MM.1S (cell line): ENCODE measurements around the gene DSCAML1.

Experiments
- DNase-seq: peaks from one replicate; pipeline ENCODE4 v3.0.0-alpha.2; 2015
- H2AFZ ChIP-seq: fragments of 300-600 bp; sonication (generic); 2 replicates; pipeline ENCODE4 v1.6.0; 2016; ENCODE audit warnings: antibody characterized with exemption, low read length
- H3F3A ChIP-seq: fragments of 300-600 bp; sonication (generic); 2 replicates; pipeline ENCODE4 v1.6.1; 2016; ENCODE audit warnings: mild to moderate bottlenecking, antibody characterized with exemption, low read length, moderate library complexity, mixed read lengths; ENCODE audit not compliant: insufficient read depth
- H3K27ac ChIP-seq: fragments of 300-600 bp; sonication (generic); 2 replicates; pipeline ENCODE4 v1.5.1; 2016; ENCODE audit warnings: mild to moderate bottlenecking, low read length
- H3K27me3 ChIP-seq: fragments of 300-600 bp; sonication (generic); replicated peaks from 2 replicates; pipeline ENCODE4 v1.6.0; 2016; ENCODE audit warnings: low read length; ENCODE audit not compliant: insufficient read depth
- H3K36me3 ChIP-seq: fragments of 300-600 bp; sonication (generic); replicated peaks from 2 replicates; pipeline ENCODE4 v1.6.1; 2016; ENCODE audit warnings: mild to moderate bottlenecking, low read length, mixed read lengths; ENCODE audit not compliant: insufficient read depth
- H3K4me1 ChIP-seq: fragments of 300-600 bp; sonication (generic); 2 replicates; pipeline ENCODE4 v1.6.1; 2016; ENCODE audit warnings: low read length, mixed read lengths
- H3K4me2 ChIP-seq: fragments of 300-600 bp; sonication (generic); 2 replicates; pipeline ENCODE4 v1.6.0; 2016; ENCODE audit warnings: low read depth, low read length
- H3K4me3 ChIP-seq: fragments of 300-600 bp; sonication (generic); 2 replicates; pipeline ENCODE4 v1.5.1; 2016; ENCODE audit warnings: low read length, mixed read lengths
- H3K79me2 ChIP-seq: fragments of 300-600 bp; sonication (generic); 2 replicates; pipeline ENCODE4 v1.6.1; 2016; ENCODE audit warnings: mixed run types, low read length, mixed read lengths
- H3K9ac ChIP-seq: fragments of 300-600 bp; sonication (generic); 2 replicates; pipeline ENCODE4 v1.6.1; 2016; ENCODE audit warnings: low read length, mixed read lengths
- H3K9me2 ChIP-seq: fragments of 300-600 bp; sonication (generic); replicated peaks from 2 replicates; pipeline ENCODE4 v1.6.1; 2016; ENCODE audit warnings: mild to moderate bottlenecking, low read length, mixed read lengths; ENCODE audit not compliant: insufficient read depth
- H3K9me3 ChIP-seq: fragments of 300-600 bp; sonication (generic); replicated peaks from 2 replicates; pipeline ENCODE4 v1.6.1; 2016; ENCODE audit warnings: mild to moderate bottlenecking, low read length, mixed read lengths; ENCODE audit not compliant: insufficient read depth
- H4K20me1 ChIP-seq: fragments of 300-600 bp; sonication (generic); 2 replicates; pipeline ENCODE4 v1.6.1; 2016; ENCODE audit warnings: mild to moderate bottlenecking, low read length, moderate library complexity, mixed read lengths; ENCODE audit not compliant: insufficient read depth
- EZH2 ChIP-seq: fragments of 300-600 bp; sonication (generic); optimal IDR thresholded peaks from 2 replicates; pipeline ENCODE3; 2017; ENCODE audit warnings: low read depth, mild to moderate bottlenecking, antibody characterized with exemption, low read length, mixed read lengths
- EZH2phosphoT487 ChIP-seq: fragments of 300-600 bp; sonication (generic); IDR thresholded peaks from 2 replicates; pipeline ENCODE4 v1.6.1; 2018; ENCODE audit warnings: antibody characterized with exemption, low read length
- TF ChIP-seq, protein P1 (sequence below): fragments of 300-600 bp; sonication (generic); IDR thresholded peaks from 2 replicates; pipeline ENCODE4 v1.5.1; 2016; ENCODE audit warnings: antibody characterized with exemption, low read length, mixed read lengths

DSCAML1 gene

DNA sequence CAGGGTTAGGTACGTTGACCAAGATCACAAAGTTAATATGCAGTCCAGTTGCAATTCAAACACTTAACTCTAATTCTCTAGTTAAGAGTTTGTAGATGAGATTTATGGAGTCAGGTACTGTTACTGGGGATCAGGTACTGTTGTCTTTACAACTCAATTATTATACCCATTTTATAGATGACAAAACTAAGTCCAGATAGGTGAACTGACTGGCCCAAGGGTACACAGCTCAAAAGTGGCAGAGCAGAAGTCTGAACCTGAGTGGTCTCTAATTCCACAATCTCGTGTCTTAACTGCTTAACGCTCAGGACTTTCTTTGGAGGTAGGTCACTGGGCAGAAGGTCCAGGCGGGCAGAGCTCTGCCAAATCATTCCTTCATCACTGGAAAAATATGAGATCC is 77.5 kb downstream of the DSCAML1 start:
- TF ChIP-seq EZH2phosphoT487: no peak
- Histone ChIP-seq H3K4me1 (no peaks in the 10 kb centered on the region), H3K9me2 (no peaks in the 10 kb centered on the region), H3K9me3 (no peaks in the 10 kb centered on the region), H3K9ac (no peak overlapping the region), H3K36me3 (no peaks in the 10 kb centered on the region), H2AFZ (no peak overlapping the region), H4K20me1 (no peaks in the 10 kb centered on the region), H3F3A (no peaks in the 10 kb centered on the region), H3K4me2 (no peak overlapping the region), H3K27me3 (peaks cover 32% of the 10 kb centered on the region), H3K79me2 (no peaks in the 10 kb centered on the region), H3K27ac (no peak overlapping the region), H3K4me3 (no peak overlapping the region)
- no peak for DNase-seq

DNA sequence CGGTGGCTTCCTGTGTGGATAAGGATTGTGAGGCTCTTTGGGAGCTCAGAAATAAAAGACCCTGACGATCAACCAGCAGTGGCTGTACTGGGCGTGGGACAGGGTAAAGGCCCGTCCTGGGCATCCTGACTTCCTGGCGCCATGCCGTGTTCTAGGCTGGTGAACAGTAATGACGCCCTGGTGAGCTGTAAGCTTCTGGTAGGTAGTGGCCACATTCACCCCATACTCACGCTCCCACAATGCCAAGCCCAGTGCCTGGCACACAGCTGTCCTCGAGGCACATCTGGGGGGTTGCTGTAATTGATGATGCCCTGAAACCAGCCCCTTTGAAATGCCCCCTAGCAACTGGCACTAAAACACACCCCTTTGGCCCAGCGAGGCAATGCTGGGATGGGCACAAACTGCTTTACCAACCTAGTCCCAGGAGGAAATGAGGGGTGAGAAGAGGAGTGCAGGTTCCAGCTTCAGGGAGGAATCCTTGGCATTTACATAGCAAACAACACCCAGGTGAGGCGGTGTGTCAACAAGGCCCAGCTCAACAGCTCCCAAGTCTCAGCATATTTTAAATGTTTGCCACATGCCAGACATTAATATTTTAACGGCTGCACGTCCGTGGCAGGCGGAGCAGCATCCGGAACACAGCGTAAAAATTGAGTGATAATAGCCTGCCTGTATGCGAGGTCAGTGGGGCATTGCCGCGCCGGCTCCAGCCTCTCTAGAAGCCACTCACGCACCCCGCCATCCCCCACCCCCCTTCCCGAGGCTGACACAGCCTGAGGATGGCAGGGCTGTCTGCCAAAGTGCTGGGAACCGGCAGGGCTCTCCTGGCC is 79.3 kb downstream of the DSCAML1 start:
- Histone ChIP-seq H3F3A (no peaks in the 10 kb centered on the region), H3K4me2 (no peak overlapping the region), H3K79me2 (no peaks in the 10 kb centered on the region), H3K27me3 (peaks cover 44% of the 10 kb centered on the region), H2AFZ (no peak overlapping the region), H3K9me2 (no peaks in the 10 kb centered on the region), H3K9ac (no peak overlapping the region), H3K4me1 (no peaks in the 10 kb centered on the region), H3K9me3 (no peaks in the 10 kb centered on the region), H3K27ac (no peak overlapping the region), H3K36me3 (no peaks in the 10 kb centered on the region), H4K20me1 (no peaks in the 10 kb centered on the region), H3K4me3 (no peak overlapping the region)
- TF ChIP-seq, protein P1, sequence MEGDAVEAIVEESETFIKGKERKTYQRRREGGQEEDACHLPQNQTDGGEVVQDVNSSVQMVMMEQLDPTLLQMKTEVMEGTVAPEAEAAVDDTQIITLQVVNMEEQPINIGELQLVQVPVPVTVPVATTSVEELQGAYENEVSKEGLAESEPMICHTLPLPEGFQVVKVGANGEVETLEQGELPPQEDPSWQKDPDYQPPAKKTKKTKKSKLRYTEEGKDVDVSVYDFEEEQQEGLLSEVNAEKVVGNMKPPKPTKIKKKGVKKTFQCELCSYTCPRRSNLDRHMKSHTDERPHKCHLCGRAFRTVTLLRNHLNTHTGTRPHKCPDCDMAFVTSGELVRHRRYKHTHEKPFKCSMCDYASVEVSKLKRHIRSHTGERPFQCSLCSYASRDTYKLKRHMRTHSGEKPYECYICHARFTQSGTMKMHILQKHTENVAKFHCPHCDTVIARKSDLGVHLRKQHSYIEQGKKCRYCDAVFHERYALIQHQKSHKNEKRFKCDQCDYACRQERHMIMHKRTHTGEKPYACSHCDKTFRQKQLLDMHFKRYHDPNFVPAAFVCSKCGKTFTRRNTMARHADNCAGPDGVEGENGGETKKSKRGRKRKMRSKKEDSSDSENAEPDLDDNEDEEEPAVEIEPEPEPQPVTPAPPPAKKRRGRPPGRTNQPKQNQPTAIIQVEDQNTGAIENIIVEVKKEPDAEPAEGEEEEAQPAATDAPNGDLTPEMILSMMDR: no peak
- TF ChIP-seq EZH2 (no peak), EZH2phosphoT487 (no peak)
- DNase-seq: no peak

DNA sequence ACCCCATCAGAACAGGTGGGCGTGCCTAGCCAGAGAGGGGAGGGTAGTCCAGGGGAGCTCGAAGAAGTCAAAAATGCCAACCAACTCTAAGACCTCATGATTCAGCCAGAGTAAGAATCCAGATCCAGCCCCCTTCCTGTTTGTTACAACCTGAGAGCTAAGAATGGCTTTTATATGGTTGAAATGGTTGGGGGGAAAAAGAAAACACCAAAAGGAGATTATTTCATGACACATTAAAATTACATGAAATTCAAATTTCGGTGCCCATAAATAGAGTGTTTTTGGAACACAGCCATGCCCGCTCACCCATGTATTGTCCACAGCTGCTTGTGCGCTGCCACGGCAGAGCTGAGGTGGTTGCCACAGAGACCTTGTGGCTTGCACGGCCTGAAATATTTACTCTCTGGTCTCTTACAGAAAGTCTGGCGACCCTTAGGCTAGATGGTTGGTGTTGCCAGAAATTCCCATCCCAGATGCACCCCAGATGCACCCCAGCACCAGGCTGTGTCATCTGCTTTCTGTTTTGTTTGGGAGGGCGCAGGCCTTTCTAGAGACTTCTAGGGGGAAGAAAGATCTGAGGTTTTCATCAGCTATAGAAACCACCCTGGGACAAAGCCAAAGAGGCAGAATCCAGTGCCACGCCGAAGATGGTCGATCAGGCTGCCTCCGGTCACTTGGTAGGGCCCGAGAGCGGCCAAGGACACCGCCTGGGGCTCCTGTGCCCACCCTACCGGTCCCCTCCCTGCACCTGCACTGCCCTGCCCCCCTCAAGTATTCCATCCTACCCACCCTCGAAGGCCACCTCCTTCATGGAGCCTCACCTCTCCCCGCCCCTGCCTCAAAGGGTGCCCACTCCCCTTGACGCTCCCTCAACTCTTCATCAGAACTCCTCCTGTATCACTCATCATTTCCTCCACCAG is 80.2 kb downstream of the DSCAML1 start:
- no peaks in the 10 kb centered on the region for H3K79me2 ChIP-seq
- H3K9ac ChIP-seq: no peak overlapping the region
- no peak overlapping the region for H3K4me3 ChIP-seq
- no peaks in the 10 kb centered on the region for H3F3A ChIP-seq
- no peaks in the 10 kb centered on the region for H3K9me2 ChIP-seq
- peaks cover 53% of the 10 kb centered on the region for H3K27me3 ChIP-seq
- DNase-seq: no peak
- TF ChIP-seq EZH2phosphoT487 (no peak), EZH2 (no peak)
- TF ChIP-seq, protein P1: no peak
- no peaks in the 10 kb centered on the region for H3K4me1 ChIP-seq
- no peak overlapping the region for H2AFZ ChIP-seq
- H3K4me2 ChIP-seq: no peak overlapping the region
- no peak overlapping the region for H3K27ac ChIP-seq
- no peaks in the 10 kb centered on the region for H4K20me1 ChIP-seq
- no peaks in the 10 kb centered on the region for H3K36me3 ChIP-seq
- no peaks in the 10 kb centered on the region for H3K9me3 ChIP-seq
